ENCODE results near the gene PPP1CA.

PPP1CA gene

DNA sequence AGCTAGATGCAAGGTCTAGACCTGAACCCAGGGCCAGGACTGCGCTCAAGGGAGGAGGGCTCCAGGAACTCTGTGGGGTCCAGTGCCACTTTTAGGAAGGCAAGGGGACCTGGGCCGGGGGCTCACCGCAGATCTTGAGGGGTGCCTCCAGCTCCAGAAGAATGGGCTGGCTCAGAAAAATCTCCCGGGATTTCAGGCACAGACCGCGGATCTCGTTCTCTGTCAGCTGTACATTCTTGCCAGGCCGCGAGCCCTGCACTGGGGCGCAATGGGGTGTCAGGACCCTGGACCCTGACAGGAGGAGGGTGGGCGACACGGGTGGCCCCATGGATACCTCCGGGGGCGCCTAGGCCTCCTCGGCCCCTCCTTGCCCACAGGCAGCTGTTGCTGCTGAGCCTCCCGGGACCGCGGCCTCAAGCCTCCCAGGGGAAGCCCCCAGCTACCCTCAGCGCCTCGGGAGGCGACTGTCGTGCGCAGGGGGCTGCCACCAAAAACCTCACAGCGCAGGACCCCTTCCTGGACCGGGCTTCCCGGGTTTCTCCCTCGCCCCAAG lies 640 bp downstream of the PPP1CA start:
- DNase-seq = no peak

DNA sequence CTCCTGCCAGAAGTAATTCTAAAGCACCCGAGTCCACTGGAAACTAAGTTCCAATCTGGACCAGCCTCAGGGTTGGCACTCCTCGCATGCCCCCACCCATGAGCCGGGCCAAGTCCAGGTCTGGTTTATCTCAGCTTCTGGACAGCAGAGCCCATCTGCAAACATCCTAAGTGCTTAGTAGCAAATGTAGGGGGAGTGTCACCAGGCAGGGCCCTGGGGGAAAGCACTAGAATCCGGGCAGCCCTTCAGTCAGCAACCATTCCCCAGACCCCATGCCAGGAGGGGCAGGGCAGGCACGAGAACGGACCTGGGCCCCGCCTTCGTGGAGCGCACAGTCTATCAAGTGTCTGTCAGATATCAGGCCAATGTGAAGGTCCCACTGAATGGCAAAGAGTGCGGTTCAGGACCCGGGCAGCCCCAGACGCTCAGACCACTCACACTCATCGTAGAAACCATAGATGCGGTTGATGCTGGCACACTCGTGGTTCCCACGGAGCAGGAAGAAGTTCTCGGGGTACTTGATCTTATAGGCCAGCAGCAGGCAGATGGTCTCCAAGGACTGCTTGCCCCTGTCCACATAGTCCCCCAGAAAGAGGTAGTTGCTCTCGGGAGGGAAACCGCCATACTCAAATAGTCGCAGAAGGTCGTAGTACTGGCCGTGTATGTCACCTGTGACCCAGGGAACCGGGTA lies 1.3 kb downstream of the PPP1CA start:
- no peak for DNase-seq

DNA sequence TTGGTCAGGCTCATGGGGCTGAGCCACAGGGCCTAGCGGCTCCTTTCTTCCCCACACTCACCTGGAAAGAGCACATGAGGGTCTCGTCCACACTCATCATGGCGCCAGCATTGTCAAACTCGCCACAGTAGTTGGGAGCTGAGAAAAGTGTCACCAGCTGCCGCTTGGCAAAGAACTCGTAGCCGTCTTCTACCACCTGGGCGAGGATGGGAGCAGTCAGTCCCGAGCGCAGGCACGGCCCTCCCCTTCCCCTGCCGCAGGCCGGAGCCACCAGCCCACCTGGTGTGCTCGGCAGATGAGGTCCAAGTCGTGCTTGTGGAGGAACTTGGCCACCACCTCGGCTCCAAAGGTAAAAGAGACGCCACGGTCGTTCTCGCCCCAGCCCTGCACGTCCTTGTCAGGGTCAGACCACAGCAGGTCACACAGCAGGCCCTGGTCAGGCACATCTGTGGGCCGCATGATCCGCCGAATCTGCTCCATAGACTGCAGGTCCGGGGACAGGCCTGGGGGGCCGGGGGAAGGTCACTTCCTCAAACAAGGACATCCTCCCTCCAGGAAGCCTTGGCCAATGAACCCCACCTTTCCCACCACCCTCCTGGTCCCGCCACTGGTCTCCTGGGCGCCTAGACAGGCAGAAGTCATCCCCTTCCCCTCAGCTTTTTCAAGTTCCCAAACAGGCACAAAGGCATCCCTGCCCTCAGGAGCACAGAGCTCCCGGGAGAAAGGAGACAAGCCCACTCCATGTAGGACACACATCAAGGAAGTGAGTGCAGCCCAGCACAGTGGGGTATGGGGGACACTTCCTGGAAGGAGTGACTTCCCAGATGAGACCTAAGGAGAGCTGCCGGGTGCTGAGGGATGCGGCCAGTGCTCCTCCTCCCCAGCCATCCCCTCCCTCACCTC lies 2.7 kb downstream of the PPP1CA start:
- DNase-seq = no peak

DNA sequence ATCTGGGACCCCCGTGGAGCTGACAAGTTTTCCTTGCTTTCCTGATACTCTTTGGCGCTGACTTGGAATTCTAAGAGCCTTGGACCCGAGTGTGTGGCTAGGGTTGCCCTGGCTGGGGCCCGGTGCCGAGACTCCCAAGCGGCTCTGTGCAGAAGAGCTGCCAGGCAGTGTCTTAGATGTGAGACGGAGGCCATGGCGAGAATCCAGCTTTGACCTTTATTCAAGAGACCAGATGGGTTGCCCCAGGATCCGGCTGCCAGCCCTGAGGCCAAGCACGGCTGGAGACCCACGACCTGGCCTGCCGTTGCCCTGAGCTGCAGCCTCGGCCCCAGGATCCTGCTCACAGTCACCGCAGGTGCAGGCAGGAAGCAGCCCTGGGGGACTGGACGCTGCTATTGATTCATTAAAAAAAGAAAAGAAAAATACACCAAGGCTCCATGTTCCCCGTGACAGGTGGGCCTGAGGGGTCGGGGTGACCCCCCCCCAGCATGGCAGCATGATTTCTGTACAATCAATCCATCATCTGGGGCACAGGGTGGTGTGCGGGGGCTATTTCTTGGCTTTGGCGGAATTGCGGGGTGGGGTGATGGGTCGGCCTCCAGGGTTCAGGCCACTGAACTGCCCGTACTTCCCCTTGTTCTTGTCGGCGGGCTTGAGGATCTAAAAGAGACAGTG lies 3.5 kb downstream of the PPP1CA start:
- DNase-seq = no peak

DNA sequence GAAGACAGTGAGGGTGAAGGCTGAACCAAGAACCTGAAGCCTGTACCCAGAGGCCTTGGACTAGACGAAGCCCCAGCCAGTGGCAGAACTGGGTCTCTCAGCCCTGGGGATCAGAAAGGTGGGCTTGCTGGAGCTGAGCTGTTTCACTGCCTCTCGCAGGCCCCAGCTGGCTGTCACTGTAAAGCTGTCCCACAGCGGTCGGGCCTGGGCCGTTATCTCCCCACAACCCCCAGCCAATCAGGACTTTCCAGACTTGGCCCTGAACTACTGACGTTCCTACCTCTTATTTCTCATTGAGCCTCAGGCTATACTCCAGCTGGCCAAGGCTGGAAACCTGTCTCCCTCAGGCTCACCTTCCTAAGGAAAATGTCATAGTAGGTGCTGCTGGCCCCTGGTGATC lies 4.1 kb downstream of the PPP1CA start:
- no peak for DNase-seq

DNA sequence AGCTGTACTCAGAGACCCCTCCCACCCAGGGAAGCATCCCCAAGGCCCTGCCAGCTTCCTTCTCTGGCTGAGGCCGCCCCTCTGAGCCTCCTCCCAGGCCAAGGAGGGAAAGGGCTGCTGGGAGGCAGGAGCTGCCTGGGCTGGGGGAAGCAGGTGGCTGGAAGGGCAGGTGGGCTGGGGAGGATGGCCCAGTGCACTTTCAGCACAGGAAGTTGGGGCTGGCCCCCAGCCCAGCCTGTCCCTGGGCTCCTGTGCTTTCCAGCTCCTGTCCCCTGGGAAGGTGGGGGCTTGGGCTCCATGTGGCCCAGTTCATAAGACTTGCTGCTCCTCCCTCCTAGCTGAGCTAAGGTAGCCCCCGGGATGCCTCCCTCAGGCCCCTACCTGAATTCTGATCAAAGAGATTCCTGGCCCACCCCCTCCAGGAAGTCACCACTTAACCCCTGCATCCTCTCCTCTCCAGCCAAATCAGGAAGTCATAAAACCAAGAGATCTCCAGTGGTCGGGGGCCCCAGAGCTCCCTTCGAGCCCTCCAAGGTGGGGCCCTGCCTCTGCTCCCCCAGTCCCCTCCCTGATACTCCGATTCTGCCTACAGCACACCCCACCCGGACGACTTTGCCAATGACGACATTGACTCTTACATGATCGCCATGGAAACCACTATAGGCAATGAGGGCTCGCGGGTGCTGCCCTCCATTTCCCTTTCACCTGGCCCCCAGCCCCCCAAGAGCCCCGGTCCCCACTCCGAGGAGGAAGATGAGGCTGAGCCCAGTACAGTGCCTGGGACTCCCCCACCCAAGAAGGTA lies 4.9 kb downstream of the PPP1CA start:
- DNase-seq = no peak

DNA sequence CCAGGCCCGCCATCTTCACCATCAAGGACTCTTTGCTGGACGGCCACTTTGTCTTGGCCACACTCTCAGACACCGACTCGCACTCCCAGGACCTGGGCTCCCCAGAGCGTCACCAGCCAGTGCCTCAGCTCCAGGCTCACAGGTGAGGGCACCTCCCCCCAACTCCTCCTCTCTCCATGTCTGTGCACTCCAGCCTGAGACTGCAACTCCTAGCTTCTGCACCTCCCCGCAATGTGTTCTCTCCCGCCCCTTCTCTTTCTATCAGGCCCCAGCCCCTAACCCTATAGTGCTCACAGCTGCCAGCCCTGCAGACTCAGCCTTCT lies 5.4 kb downstream of the PPP1CA start:
- no peak for DNase-seq

DNA sequence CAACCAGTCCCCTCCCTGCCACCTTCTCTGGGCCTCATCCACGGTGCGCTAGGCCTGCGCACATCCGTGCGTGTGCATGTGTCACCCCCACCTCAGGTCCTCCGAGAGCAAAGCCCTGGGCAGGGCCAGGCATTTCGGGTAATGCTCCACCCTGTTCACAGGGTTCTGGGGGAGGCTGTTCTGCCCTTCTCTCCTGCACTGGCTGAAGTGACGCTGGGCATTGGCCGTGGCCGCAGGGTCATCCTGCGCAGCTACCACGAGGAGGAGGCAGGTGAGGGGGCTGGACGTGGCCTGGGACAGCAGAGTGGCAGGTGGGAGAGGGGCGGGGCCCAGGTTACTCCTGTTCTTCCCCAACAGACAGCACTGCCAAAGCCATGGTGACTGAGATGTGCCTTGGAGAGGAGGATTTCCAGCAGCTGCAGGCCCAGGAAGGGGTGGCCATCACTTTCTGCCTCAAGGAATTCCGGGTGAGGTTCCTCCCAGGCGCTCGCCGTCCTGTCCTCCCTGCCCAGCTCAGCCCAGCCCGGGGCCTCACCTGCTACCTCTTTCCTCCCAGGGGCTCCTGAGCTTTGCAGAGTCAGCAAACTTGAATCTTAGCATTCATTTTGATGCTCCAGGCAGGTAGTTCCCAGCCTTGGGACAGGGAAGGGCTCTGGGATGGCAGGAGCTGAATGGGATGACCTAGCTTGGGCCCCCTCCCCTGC lies 6.0 kb downstream of the PPP1CA start:
- DNase-seq = no peak

DNA sequence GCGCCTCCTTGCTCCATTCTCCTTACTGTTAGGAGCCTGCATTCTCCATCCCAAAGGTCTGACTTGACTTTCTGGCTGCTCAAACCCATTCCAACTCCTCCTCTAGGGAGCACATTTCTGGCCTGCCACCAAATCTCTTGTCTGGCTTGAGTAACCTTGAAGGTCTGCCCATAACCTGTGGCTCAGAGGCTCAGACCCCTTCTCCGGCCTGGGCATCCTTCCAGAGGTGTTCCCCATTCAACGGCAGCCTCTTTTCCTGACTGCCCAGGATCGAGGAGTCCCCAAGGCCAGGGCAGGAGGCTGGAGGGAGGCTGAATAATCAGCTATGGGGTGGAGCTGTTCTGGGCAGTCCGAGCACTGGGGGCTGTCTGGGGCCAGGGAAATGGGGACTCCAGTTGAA lies 7.7 kb downstream of the PPP1CA start:
- DNase-seq = no peak

DNA sequence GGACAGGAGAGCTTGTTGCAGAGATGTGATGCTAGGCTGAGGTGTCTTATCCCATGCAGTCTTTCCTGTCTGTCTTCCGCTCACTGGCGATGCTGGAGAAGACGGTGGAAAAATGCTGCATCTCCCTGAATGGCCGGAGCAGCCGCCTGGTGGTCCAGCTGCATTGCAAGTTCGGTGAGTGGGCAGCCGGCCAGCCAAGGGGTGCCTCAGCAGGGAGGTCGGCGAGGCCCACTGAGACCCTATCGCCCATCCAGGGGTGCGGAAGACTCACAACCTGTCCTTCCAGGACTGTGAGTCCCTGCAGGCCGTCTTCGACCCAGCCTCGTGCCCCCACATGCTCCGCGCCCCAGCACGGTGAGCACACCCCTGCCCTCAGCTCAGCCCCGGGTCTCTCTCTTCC lies 8.2 kb downstream of the PPP1CA start:
- DNase-seq = no peak

DNA sequence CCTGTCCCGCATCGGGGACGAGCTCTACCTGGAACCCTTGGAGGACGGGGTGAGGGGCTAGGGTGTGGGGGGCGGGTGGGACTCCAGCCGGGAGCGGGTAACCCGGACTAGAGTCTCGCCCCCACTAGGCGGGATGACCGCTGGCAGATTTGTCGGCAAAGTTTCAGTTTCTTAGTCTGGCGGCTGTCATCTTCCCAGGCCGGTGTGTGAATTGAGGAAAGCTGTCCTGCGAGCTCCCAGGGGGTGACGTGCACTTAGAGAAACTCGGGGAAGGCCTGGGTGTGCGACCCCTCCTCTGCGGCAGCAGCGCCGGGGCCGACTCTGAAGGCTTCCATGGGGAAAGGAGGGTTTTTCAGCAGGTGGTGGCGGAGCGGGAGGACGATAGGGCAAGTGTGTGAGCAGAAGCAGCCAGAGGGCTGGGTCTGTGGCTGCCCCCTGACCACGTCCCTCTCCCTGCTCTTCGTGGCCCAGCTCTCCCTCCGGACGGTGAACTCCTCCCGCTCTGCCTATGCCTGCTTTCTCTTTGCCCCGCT lies 9.4 kb downstream of the PPP1CA start:
- no peak for DNase-seq

DNA sequence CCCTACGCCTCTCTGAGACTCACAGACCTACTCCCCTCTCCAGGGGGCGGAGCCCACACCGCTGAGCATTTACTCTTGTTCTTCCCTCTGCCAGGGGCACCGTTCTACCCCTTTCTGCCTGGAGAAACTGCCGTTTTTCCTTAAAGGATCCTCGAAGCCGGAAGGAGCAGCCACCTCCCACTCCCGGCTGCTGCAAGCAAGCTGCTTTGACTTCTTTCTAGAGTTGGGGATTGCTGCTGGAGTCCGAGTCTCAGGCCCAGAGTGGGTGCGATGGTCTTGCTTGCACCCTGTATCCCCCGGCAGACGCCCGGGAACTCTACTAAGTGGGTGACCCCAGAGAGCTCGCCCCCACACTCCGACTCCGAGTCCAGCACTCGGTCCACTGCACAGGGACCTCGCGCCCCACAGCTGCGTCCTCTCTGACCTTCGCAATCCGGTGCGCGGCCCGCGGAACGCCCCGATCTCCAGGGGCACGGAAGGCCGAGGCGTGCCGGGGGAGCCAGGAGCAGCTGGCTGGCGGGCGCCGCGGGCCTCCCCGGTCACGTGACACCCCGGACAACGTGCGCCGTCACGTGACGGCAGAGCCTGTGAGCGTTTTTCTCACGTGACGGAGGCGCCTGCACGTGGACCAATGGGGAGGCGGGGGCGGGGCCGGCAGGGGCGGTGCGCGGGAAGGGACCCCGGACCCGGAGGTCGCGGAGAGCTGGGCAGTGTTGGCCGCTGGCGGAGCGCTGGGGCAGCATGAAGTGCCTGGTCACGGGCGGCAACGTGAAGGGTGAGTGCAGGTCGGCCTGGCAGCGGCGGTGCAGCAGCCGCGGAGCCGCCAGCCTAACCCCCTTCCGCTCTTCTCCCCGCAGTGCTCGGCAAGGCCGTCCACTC lies 10.1 kb downstream of the PPP1CA start, which contains the start of gene RAD9A:
Gene RAD9A, plus strand, starts transcription at position 683 of the 879 bp plus-strand sequence. Its CDS starts 59 bp downstream, at position 742.
- DNase-seq = no peak

DNA sequence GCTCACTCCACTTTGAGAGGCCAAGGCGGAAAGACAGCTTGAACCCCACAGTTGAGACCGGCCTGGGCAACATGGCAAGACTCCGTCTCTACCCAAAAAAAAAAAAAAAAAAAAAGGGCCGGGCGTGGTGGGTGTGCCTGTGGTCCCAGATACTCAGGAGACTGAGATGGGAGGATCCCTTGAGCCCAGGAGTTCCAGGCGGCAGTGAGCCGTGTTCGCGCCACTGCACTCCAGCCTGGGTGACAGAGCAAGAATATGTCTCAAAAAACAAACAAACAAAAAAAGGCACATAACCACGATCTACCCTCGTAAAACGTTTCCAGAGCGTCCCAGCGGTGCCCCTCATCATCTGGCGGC lies 10.7 kb downstream of the PPP1CA start:
- DNase-seq = no peak

DNA sequence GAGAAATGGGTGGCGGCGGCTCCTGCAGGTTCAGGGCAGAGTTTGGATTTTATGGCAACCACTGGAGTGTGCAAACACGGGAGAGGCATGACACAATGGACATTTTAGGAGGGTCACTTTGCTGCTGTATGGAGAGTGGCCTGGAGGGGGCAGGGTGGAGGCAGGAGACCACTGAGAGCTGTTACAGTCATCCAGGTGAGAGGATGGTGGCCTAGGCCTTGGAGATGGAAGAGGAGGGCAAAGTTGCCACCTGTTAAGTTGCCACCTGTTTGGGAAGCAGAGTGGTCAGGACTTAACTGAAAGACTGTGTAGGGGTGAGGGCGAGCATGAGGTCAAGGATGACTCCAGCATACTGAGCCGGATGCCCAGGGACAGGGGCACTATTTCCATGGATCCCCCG lies 12.2 kb downstream of the PPP1CA start:
- DNase-seq = no peak

DNA sequence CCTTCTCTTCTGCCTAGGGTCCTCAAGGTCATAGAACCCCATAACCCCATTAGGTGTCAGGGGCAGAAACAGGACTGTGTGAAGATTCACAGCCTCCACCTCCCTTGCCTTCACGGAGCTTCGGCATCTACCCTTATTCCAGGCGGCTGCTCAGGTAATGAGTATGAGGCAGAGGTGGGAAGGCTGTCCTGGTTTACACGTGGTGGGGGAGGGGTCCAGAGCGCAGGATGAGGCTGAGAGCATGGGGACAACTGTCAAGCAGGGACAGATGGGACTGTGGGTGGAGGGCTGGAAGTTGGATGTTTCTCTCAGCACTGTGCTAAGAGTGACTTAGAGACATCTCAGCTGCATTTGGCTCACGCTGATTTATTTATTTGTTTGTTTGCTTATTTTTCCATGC lies 14.1 kb downstream of the PPP1CA start:
- no peak for DNase-seq

DNA sequence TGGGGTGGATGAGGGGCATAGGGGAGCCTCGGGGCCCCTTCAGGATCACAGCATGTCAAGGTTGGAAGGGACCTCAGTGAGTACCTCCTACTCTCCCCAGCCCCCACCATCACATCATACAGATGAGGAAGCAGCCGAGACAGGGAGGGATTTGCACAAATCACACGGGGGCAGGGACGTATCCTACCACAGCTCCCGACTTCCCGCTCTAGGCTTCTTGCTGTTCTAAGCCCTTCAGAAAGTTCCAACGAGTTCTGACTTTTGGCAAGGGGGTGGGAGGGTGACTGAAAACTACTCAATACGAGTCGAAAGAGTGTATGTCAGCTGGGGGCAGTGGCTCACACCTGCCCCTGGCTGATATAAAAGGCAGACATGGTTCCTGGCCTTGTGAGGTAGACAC lies 14.6 kb downstream of the PPP1CA start:
- DNase-seq = no peak

DNA sequence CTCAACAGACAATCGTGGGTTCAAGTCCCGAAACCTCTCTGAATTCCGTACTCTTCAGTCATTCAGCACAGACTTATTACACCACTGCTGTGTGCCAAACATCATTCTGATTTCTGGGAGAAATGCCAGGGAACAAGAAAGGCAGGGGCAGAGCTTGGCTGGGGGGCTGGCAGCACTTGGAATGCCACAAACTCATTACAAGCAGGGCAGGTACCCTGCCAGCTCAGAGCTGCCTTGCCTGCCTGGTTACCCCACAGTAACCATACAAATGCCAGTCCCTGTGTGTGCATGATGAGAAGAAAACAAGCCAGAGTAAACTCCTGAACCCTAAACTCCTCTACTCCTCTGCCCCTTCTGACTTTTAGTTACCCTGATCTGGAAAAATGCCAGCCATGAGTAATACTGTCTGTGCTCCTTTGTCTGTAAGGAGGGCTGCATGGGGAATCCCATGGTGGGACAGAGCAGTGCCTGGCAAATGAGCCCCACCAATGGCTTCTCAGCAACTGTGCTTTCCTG lies 16.7 kb downstream of the PPP1CA start:
- no peak for DNase-seq

DNA sequence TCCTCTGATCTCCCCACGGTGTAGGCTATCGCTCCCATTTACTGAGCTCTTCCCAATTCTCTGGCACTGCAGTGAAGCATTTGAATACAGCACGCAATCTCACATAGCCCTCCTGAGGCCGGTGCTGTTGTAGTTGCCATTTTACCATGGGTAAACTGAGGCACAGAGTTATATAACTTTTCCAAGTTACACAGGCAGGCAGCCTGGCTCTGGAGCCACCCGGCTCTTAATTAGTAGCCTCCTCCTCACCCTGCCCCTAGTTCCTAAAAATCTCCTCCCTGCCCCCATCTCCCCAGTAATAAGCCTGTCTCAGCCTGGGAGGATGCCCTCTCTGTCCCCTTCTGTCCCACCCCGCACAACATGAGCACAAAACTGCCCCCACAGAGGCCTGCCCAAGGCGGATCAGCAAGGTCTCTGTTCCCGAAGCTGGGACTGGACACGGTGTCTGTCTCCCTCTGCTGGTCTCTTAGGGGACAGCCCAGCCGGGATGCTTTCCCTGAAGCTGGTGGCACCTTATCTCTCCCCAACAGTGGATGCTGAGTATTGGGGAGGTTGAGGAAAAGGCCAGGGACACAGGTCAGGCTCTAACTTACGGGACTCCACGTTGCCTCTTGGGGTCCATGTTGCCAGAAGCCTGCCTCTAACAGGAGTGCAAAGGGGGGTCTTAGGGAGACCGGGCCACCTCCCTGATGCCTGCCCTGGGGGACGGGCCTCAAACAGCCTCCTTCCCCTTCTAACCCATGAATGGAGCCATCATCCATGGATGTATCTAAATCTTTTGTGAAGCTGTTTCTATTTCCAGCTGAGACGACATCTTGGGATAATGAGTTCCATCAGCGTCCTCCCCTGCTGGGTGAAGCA lies 19.2 kb downstream of the PPP1CA start:
- DNase-seq = no peak

DNA sequence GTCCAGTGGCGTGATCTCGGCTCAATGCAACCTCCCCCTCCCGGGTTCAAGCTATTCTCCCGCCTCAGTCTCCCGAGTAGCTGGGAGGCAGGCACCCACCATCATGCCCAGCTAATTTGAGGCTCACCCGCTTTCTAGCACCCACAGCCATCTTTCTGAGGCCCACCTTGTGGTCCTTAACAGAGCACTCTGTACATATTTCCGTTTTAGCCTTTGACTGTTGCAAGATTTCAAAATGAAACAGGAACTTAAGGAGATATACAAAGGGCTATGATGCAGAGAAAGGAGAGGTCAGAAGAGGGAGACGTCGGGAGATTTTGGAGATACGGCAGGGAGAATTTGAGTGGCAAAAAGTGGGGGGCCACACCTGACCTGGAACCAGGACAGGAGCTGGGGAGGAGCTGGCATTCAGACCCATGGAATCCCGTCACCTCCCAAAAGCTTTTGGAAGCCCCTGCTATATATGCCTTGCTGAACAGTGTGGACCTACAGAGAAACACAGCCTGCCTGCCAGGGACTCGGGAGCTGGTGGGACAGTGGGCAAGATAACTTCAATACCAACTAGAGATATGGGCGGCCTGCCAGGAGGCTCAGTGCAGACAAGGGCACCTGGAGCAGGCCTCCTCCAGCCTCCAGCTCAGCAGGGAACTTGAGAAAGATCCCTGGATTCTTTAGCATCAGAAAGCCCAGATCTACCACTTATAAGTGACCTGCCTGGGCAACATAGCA lies 20.2 kb downstream of the PPP1CA start:
- DNase-seq = no peak
